Measurements from ENCODE around the gene KIF16B. TPM values are rescaled to one million over a fixed set of nuclear protein-coding genes. Genes with fewer than 3 reads are reported as not detected.

Gene KIF16B
- total RNA-seq, 1 experiment from 2014 or later: 6.1 TPM

DNA sequence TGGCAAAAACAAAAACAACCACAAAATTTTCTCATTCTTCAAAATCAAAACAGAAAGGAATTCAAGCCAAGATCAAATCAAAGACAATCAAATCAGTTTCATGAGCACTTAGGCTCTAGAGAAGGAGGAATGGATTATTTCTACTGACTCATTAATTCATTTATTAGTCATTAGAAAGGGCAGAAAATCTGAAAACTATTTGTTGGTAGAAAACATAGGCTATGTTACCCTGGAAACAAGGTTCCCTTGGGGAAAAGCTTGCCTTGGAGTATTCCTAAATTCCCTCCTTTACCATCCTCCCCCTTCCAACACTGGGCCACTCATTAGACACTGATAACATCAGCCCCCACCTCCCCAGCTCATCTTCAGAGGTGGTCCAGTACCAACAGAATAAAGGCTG is 17.5 kb downstream of the KIF16B start:
- H3K9me3 ChIP-seq (ENCODE audit: low read length): no peaks in the 10 kb centered on the region
- no peak overlapping the region for H3K27ac ChIP-seq (ENCODE audit: low read length)
- H3K4me3 ChIP-seq (ENCODE audit: low read length): no peak overlapping the region
- no peak overlapping the region for H3K9ac ChIP-seq (ENCODE audit: low read length)
- DNase-seq: no peak
- H3K79me2 ChIP-seq (ENCODE audit: low read length): no peaks in the 10 kb centered on the region
- no peaks in the 10 kb centered on the region for H3K36me3 ChIP-seq (ENCODE audit: insufficient read depth, low read length)
- no peaks in the 10 kb centered on the region for H3K9me2 ChIP-seq (replicated peaks; ENCODE audit: insufficient read depth, low read length)
- H2AFZ ChIP-seq (ENCODE audit: low read length): no peak overlapping the region
- no peak overlapping the region for H3K4me2 ChIP-seq (ENCODE audit: low read depth, low read length, poor library complexity, severe bottlenecking)
- H3K27me3 ChIP-seq (ENCODE audit: low read length): no peaks in the 10 kb centered on the region
- H3K4me1 ChIP-seq (ENCODE audit: low read length): no peaks in the 10 kb centered on the region
- 0 out of 2 replicates have a peak, but pooled peaks cover 4% of the 10 kb centered on the region for H4K20me1 ChIP-seq (ENCODE audit: insufficient read depth, low read depth, low read length)

DNA sequence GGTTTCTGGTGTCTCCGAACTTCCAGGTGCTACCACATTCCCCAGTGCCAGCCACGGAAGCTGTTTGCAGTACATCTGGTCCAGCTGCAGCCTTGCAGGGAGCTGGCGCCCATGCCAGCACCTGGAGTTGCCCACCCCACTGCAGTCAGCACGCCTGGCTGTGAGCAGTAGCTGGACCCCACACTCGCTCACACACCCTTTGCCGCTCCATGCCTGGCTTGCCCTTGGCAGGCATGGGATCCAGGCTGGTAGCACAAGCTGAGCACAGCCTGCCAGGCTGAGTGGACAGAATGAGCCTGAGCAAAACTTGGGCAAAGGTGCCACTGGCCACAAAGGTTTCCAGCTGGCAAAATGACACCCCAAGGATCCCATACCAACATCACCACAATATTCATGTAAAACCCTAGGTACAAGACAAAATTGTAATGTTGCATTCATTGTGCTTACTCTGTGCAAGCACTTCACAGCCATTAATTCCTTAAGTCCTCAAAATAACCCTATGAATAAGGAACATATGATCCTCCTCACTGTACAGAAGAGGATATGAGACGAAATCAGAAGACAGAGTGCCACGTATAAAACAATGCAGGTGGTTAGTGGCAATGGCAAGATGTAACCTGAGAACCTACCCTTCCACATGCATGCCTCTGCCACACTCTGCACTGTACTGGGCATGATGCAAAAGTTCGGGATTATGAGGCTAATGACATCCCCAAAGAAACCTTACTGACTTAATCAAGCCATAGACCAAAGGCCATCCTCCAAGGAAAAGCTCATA is 18.3 kb downstream of the KIF16B start:
- Histone ChIP-seq H3K4me1 (ENCODE audit: low read length) (no peaks in the 10 kb centered on the region), H3K27ac (ENCODE audit: low read length) (no peak overlapping the region), H3K9me2 (replicated peaks; ENCODE audit: insufficient read depth, low read length) (no peaks in the 10 kb centered on the region), H3K27me3 (ENCODE audit: low read length) (no peaks in the 10 kb centered on the region), H2AFZ (ENCODE audit: low read length) (no peak overlapping the region), H3K9me3 (ENCODE audit: low read length) (no peaks in the 10 kb centered on the region), H3K79me2 (ENCODE audit: low read length) (no peaks in the 10 kb centered on the region), H4K20me1 (ENCODE audit: insufficient read depth, low read depth, low read length) (0 out of 2 replicates have a peak, but pooled peaks cover 4% of the 10 kb centered on the region), H3K9ac (ENCODE audit: low read length) (no peak overlapping the region), H3K36me3 (ENCODE audit: insufficient read depth, low read length) (no peaks in the 10 kb centered on the region), H3K4me3 (ENCODE audit: low read length) (no peak overlapping the region), H3K4me2 (ENCODE audit: low read depth, low read length, poor library complexity, severe bottlenecking) (no peak overlapping the region)
- DNase-seq: no peak

DNA sequence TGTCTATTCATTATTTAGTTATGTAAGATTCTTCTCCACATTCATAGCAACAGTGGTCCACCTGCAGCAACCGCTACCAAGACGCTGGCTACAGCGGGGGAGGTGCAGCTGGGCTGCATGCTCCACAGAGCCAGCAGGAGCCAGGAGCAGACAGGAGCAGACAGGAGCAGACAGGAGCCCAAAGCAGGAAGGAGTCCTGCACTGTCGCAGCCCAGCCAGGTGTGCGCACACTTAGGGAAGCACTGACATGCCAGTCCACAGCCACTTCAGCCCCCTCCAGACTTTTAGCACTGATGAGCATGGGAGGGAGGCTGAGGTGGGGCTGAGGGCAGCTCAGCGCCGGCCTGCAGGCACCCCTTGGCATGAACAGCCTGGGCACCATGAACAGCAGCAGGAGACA is 19.6 kb downstream of the KIF16B start:
- DNase-seq: no peak
- H3K4me1 ChIP-seq (ENCODE audit: low read length): no peaks in the 10 kb centered on the region
- no peaks in the 10 kb centered on the region for H3K9me2 ChIP-seq (replicated peaks; ENCODE audit: insufficient read depth, low read length)
- no peaks in the 10 kb centered on the region for H3K27me3 ChIP-seq (ENCODE audit: low read length)
- no peak overlapping the region for H3K4me3 ChIP-seq (ENCODE audit: low read length)
- H3K9me3 ChIP-seq (ENCODE audit: low read length): no peaks in the 10 kb centered on the region
- H3K36me3 ChIP-seq (ENCODE audit: insufficient read depth, low read length): no peaks in the 10 kb centered on the region
- no peaks in the 10 kb centered on the region for H3K79me2 ChIP-seq (ENCODE audit: low read length)
- 0 out of 2 replicates have a peak, but pooled peaks cover 4% of the 10 kb centered on the region for H4K20me1 ChIP-seq (ENCODE audit: insufficient read depth, low read depth, low read length)
- no peak overlapping the region for H3K4me2 ChIP-seq (ENCODE audit: low read depth, low read length, poor library complexity, severe bottlenecking)
- H3K27ac ChIP-seq (ENCODE audit: low read length): no peak overlapping the region
- no peak overlapping the region for H2AFZ ChIP-seq (ENCODE audit: low read length)
- no peak overlapping the region for H3K9ac ChIP-seq (ENCODE audit: low read length)

DNA sequence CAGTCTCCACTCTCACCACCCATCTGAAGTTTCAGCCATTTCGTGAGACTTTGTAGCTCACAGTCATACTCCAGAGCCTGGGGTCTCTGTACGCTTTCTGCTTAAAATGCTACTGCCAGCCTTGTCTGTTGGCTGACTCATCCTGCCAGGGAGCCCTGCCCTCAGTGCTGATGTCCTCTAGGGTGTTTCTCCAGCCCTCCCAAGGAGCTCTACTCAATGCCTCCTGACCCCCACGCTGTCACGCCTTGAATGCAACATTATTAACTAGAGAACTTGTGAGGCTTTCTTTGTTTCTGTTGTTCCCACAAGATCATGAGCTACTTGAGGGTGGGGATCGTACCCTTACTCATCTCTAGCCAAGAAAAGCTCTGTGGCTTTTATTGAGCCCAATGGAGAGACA is 20.1 kb downstream of the KIF16B start:
- no peak overlapping the region for H3K9ac ChIP-seq (ENCODE audit: low read length)
- no peak overlapping the region for H2AFZ ChIP-seq (ENCODE audit: low read length)
- H3K4me1 ChIP-seq (ENCODE audit: low read length): no peaks in the 10 kb centered on the region
- H3K79me2 ChIP-seq (ENCODE audit: low read length): no peaks in the 10 kb centered on the region
- no peak overlapping the region for H3K27ac ChIP-seq (ENCODE audit: low read length)
- H3K27me3 ChIP-seq (ENCODE audit: low read length): no peaks in the 10 kb centered on the region
- H3K36me3 ChIP-seq (ENCODE audit: insufficient read depth, low read length): no peaks in the 10 kb centered on the region
- H3K9me3 ChIP-seq (ENCODE audit: low read length): no peaks in the 10 kb centered on the region
- H3K4me2 ChIP-seq (ENCODE audit: low read depth, low read length, poor library complexity, severe bottlenecking): no peak overlapping the region
- H4K20me1 ChIP-seq (ENCODE audit: insufficient read depth, low read depth, low read length): 0 out of 2 replicates have a peak, but pooled peaks cover 4% of the 10 kb centered on the region
- DNase-seq: no peak
- H3K4me3 ChIP-seq (ENCODE audit: low read length): no peak overlapping the region
- no peaks in the 10 kb centered on the region for H3K9me2 ChIP-seq (replicated peaks; ENCODE audit: insufficient read depth, low read length)

DNA sequence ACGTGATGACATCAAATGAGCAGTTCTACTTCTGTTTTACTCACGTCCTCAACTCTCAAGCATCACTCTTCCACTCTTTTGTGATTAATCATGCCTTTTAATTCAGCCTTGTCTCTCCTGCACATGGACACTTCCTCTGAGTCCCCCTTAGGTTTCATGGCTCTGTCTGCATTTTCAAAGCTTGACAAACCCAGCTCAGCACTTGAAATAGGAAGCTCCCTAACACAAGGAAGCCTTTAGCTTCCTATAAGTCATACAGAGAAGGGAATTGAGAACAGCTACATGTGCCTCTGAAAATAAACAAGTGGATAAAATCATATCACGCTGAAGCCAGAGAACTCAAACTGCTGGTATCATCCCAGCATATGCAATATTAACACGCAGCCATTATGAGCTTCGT is 21.2 kb downstream of the KIF16B start:
- Histone ChIP-seq H3K9me2 (replicated peaks; ENCODE audit: insufficient read depth, low read length) (no peaks in the 10 kb centered on the region), H3K9me3 (ENCODE audit: low read length) (no peaks in the 10 kb centered on the region), H3K4me1 (ENCODE audit: low read length) (no peaks in the 10 kb centered on the region), H3K9ac (ENCODE audit: low read length) (no peak overlapping the region), H3K36me3 (ENCODE audit: insufficient read depth, low read length) (no peaks in the 10 kb centered on the region), H3K79me2 (ENCODE audit: low read length) (no peaks in the 10 kb centered on the region), H2AFZ (ENCODE audit: low read length) (no peak overlapping the region), H3K27me3 (ENCODE audit: low read length) (no peaks in the 10 kb centered on the region), H3K27ac (ENCODE audit: low read length) (no peak overlapping the region), H3K4me3 (ENCODE audit: low read length) (no peak overlapping the region), H4K20me1 (ENCODE audit: insufficient read depth, low read depth, low read length) (0 out of 2 replicates have a peak, but pooled peaks cover 4% of the 10 kb centered on the region), H3K4me2 (ENCODE audit: low read depth, low read length, poor library complexity, severe bottlenecking) (no peak overlapping the region)
- no peak for DNase-seq

DNA sequence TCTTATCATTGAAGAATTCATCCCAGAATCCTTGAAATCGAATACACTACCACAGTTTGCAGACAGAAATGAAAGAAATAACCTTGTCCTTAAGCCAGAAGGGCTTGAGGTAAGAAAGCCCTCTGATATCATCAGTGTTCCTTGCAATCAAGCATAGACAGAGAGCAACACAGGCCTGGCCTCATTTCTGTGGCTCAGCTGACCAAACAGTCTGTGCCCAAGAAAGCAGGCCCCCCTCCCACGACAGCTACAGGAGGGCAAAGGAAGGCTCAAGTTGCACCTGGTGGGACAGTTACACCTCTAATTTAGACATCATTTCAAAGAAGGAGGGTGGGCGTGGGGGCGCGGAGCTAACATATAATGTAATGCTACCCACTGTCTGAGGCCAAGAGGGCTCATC is 21.6 kb downstream of the KIF16B start:
- Histone ChIP-seq H3K36me3 (ENCODE audit: insufficient read depth, low read length) (no peaks in the 10 kb centered on the region), H3K27ac (ENCODE audit: low read length) (no peak overlapping the region), H3K9me2 (replicated peaks; ENCODE audit: insufficient read depth, low read length) (no peaks in the 10 kb centered on the region), H4K20me1 (ENCODE audit: insufficient read depth, low read depth, low read length) (0 out of 2 replicates have a peak, but pooled peaks cover 4% of the 10 kb centered on the region), H3K4me2 (ENCODE audit: low read depth, low read length, poor library complexity, severe bottlenecking) (no peak overlapping the region), H3K79me2 (ENCODE audit: low read length) (no peaks in the 10 kb centered on the region), H3K9me3 (ENCODE audit: low read length) (no peaks in the 10 kb centered on the region), H3K9ac (ENCODE audit: low read length) (no peak overlapping the region), H3K27me3 (ENCODE audit: low read length) (no peaks in the 10 kb centered on the region), H2AFZ (ENCODE audit: low read length) (no peak overlapping the region), H3K4me3 (ENCODE audit: low read length) (no peak overlapping the region), H3K4me1 (ENCODE audit: low read length) (no peaks in the 10 kb centered on the region)
- DNase-seq: no peak

DNA sequence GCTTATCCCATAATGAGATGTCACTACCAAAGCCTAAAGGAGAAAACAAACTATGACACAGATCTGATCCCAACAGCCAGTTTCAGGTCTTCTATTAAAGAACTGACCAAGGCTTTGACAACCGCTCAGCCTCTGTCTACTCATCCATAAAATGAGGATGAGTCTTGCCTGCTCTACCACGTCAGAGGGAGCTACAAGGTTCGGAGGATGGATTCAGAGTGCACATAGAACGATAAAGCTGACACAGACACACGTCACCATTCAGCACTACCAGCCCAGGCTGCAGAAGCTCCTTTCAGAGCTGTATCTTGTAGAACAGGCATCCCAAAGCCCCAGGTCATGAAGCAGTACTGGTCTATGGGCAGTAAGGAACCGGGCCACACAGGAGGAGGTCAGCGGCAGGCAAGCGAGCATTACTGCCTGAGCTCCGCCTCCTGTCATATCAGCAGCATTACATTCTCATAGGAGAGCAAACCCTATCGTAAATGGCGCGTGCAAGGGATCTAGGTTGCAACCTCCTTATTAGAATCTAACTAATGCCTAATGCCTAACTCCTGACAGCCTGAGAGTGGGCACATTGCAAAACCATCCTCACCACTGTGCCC is 25.1 kb downstream of the KIF16B start:
- Histone ChIP-seq H3K79me2 (ENCODE audit: low read length) (no peaks in the 10 kb centered on the region), H3K9me3 (ENCODE audit: low read length) (no peaks in the 10 kb centered on the region), H3K9me2 (replicated peaks; ENCODE audit: insufficient read depth, low read length) (no peaks in the 10 kb centered on the region), H2AFZ (ENCODE audit: low read length) (no peak overlapping the region), H3K36me3 (ENCODE audit: insufficient read depth, low read length) (no peaks in the 10 kb centered on the region), H3K9ac (ENCODE audit: low read length) (no peak overlapping the region), H3K27me3 (ENCODE audit: low read length) (no peaks in the 10 kb centered on the region), H3K4me3 (ENCODE audit: low read length) (no peak overlapping the region), H3K27ac (ENCODE audit: low read length) (no peak overlapping the region), H3K4me1 (ENCODE audit: low read length) (no peaks in the 10 kb centered on the region), H3K4me2 (ENCODE audit: low read depth, low read length, poor library complexity, severe bottlenecking) (no peak overlapping the region), H4K20me1 (ENCODE audit: insufficient read depth, low read depth, low read length) (no peaks in the 10 kb centered on the region)
- no peak for DNase-seq

DNA sequence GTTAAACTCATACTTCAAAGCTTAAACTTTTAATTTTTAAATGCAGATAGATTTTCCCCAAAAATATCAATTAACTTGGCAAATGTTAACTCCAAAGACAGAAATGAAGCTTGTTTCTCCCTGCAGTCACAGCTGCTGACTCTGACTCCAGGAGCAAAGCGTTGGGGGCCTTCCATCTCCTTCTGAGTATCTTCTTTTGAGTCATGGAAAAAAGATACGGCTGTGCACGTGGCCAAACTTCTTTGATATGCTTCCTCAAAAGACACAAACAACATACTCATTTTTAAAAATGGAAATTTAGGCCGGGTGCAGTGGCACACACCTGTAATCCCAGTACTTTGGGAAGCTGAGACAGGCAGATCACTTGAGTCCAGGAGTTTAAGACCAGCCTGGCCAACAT is 28.3 kb downstream of the KIF16B start:
- Histone ChIP-seq H3K9me3 (ENCODE audit: low read length) (no peaks in the 10 kb centered on the region), H3K27ac (ENCODE audit: low read length) (no peak overlapping the region), H3K4me3 (ENCODE audit: low read length) (no peak overlapping the region), H3K4me1 (ENCODE audit: low read length) (no peaks in the 10 kb centered on the region), H4K20me1 (ENCODE audit: insufficient read depth, low read depth, low read length) (no peaks in the 10 kb centered on the region), H3K9me2 (replicated peaks; ENCODE audit: insufficient read depth, low read length) (no peaks in the 10 kb centered on the region), H3K27me3 (ENCODE audit: low read length) (no peaks in the 10 kb centered on the region), H3K79me2 (ENCODE audit: low read length) (no peaks in the 10 kb centered on the region), H3K36me3 (ENCODE audit: insufficient read depth, low read length) (no peaks in the 10 kb centered on the region), H3K4me2 (ENCODE audit: low read depth, low read length, poor library complexity, severe bottlenecking) (no peak overlapping the region), H2AFZ (ENCODE audit: low read length) (no peak overlapping the region), H3K9ac (ENCODE audit: low read length) (no peak overlapping the region)
- no peak for DNase-seq
